Measurements from ENCODE around the gene CDH13. TPM values are rescaled to one million over a fixed set of nuclear protein-coding genes. Genes with fewer than 3 reads are reported as not detected.

The CDH13 gene
- polyA plus RNA-seq, 6 donors from 2014 or later = 0.04 to 0.29 (median 0.19) TPM; not detected in 1

- Mint-ChIP-seq H3K27ac (no peak overlapping the region), H3K36me3 (no peaks in the 10 kb centered on the region), H3K4me1 (no peaks in the 10 kb centered on the region), H3K4me3 (no peak overlapping the region), H3K27me3 (no peaks in the 10 kb centered on the region), H3K9me3 (peaks cover 0 to 2% (median 0%) of the 10 kb centered on the region in 7 donors)
- DNase-seq (no peak), ATAC-seq (ENCODE audit: low read depth in 2 of 2) (no peak)
Measured at GRCh38 chr16:82999711-83000110, 372.9 kb downstream of the CDH13 start.

- Mint-ChIP-seq H3K4me1 (no peaks in the 10 kb centered on the region), H3K27me3 (no peaks in the 10 kb centered on the region), H3K27ac (peak overlapping the region in 1 of 6 donors; percentile 69), H3K36me3 (no peaks in the 10 kb centered on the region), H3K4me3 (no peak overlapping the region), H3K9me3 (peaks cover 0 to 2% (median 0%) of the 10 kb centered on the region in 7 donors)
- ATAC-seq (ENCODE audit: low read depth in 2 of 2) = no peak
- DNase-seq = no peak
Measured at GRCh38 chr16:83002351-83003334, 375.9 kb downstream of the CDH13 start.

GRCh38 chr16:83004868-83005652 lies 378.3 kb downstream of the CDH13 start:
- Mint-ChIP-seq H3K9me3 (peaks cover 0 to 10% (median 0%) of the 10 kb centered on the region in 7 donors), H3K4me1 (no peaks in the 10 kb centered on the region), H3K4me3 (no peak overlapping the region), H3K27me3 (peaks cover 0 to 6% (median 0%) of the 10 kb centered on the region in 3 donors), H3K27ac (no peak overlapping the region), H3K36me3 (no peaks in the 10 kb centered on the region)
- ATAC-seq (ENCODE audit: low read depth in 2 of 2) (no peak), DNase-seq (no peak)

GRCh38 chr16:83005653-83006160 lies 378.9 kb downstream of the CDH13 start:
- H3K9me3 Mint-ChIP-seq = peaks cover 0 to 10% (median 0%) of the 10 kb centered on the region in 7 donors
- no peak overlapping the region for H3K4me3 Mint-ChIP-seq
- ATAC-seq (ENCODE audit: low read depth in 2 of 2) = no peak
- H3K27me3 Mint-ChIP-seq = peaks cover 0 to 6% (median 0%) of the 10 kb centered on the region in 3 donors
- H3K4me1 Mint-ChIP-seq = no peaks in the 10 kb centered on the region
- no peak overlapping the region for H3K27ac Mint-ChIP-seq
- no peak for DNase-seq
- no peaks in the 10 kb centered on the region for H3K36me3 Mint-ChIP-seq

GRCh38 chr16:83010776-83011720 lies 384.3 kb downstream of the CDH13 start:
- no peak overlapping the region for H3K4me3 Mint-ChIP-seq
- H3K27ac Mint-ChIP-seq = no peak overlapping the region
- no peak for DNase-seq
- H3K27me3 Mint-ChIP-seq = peaks cover 0 to 11% (median 0%) of the 10 kb centered on the region in 3 donors
- ATAC-seq (ENCODE audit: low read depth in 2 of 2) = no peak
- H3K4me1 Mint-ChIP-seq = no peaks in the 10 kb centered on the region
- no peaks in the 10 kb centered on the region for H3K36me3 Mint-ChIP-seq
- H3K9me3 Mint-ChIP-seq = peaks cover 0 to 10% (median 0%) of the 10 kb centered on the region in 7 donors

- ATAC-seq (ENCODE audit: low read depth in 2 of 2) = no peak
- Mint-ChIP-seq H3K36me3 (no peaks in the 10 kb centered on the region), H3K27ac (no peak overlapping the region), H3K9me3 (peaks cover 0 to 10% (median 0%) of the 10 kb centered on the region in 7 donors), H3K4me1 (no peaks in the 10 kb centered on the region), H3K27me3 (peaks cover 0 to 11% (median 0%) of the 10 kb centered on the region in 3 donors), H3K4me3 (no peak overlapping the region)
- DNase-seq = no peak
Measured at GRCh38 chr16:83011939-83012338, 385.2 kb downstream of the CDH13 start.

- Mint-ChIP-seq H3K4me1 (no peaks in the 10 kb centered on the region), H3K9me3 (peaks cover 0 to 8% (median 0%) of the 10 kb centered on the region in 7 donors), H3K27me3 (peaks cover 0 to 7% (median 0%) of the 10 kb centered on the region in 3 donors), H3K36me3 (no peaks in the 10 kb centered on the region), H3K27ac (no peak overlapping the region), H3K4me3 (no peak overlapping the region)
- DNase-seq (no peak), ATAC-seq (ENCODE audit: low read depth in 2 of 2) (no peak)
Measured at GRCh38 chr16:83013071-83013470, 386.3 kb downstream of the CDH13 start.

GRCh38 chr16:83019963-83020362 lies 393.2 kb downstream of the CDH13 start:
- Mint-ChIP-seq H3K27me3 (no peaks in the 10 kb centered on the region), H3K4me1 (no peaks in the 10 kb centered on the region), H3K27ac (peak overlapping the region in 1 of 6 donors; percentile 13), H3K4me3 (no peak overlapping the region), H3K9me3 (peaks cover 0 to 3% (median 0%) of the 10 kb centered on the region in 7 donors), H3K36me3 (no peaks in the 10 kb centered on the region)
- DNase-seq = no peak
- no peak for ATAC-seq (ENCODE audit: low read depth in 2 of 2)

GRCh38 chr16:83021045-83021444 lies 394.3 kb downstream of the CDH13 start:
- no peaks in the 10 kb centered on the region for H3K4me1 Mint-ChIP-seq
- no peak overlapping the region for H3K4me3 Mint-ChIP-seq
- ATAC-seq (ENCODE audit: low read depth in 2 of 2) = no peak
- no peak overlapping the region for H3K27ac Mint-ChIP-seq
- peaks cover 0 to 5% (median 0%) of the 10 kb centered on the region in 7 donors for H3K9me3 Mint-ChIP-seq
- no peak for DNase-seq
- no peaks in the 10 kb centered on the region for H3K36me3 Mint-ChIP-seq
- H3K27me3 Mint-ChIP-seq = no peaks in the 10 kb centered on the region

GRCh38 chr16:83021746-83022145 lies 395.0 kb downstream of the CDH13 start:
- peak overlapping the region in 1 of 6 donors; percentile 12 for H3K27ac Mint-ChIP-seq
- H3K4me1 Mint-ChIP-seq = no peaks in the 10 kb centered on the region
- DNase-seq (no peak), ATAC-seq (ENCODE audit: low read depth in 2 of 2) (no peak)
- H3K27me3 Mint-ChIP-seq = no peaks in the 10 kb centered on the region
- no peaks in the 10 kb centered on the region for H3K36me3 Mint-ChIP-seq
- peaks cover 0 to 5% (median 0%) of the 10 kb centered on the region in 7 donors for H3K9me3 Mint-ChIP-seq
- H3K4me3 Mint-ChIP-seq = no peak overlapping the region

- H3K4me3 Mint-ChIP-seq = no peak overlapping the region
- DNase-seq = no peak
- no peaks in the 10 kb centered on the region for H3K4me1 Mint-ChIP-seq
- no peaks in the 10 kb centered on the region for H3K27me3 Mint-ChIP-seq
- H3K27ac Mint-ChIP-seq = no peak overlapping the region
- H3K9me3 Mint-ChIP-seq = peaks cover 0 to 5% (median 1%) of the 10 kb centered on the region in 7 donors
- no peak for ATAC-seq (ENCODE audit: low read depth in 2 of 2)
- H3K36me3 Mint-ChIP-seq = no peaks in the 10 kb centered on the region
Measured at GRCh38 chr16:83023011-83023410, 396.2 kb downstream of the CDH13 start.

- no peak overlapping the region for H3K27ac Mint-ChIP-seq
- no peak overlapping the region for H3K4me3 Mint-ChIP-seq
- DNase-seq (no peak), ATAC-seq (ENCODE audit: low read depth in 2 of 2) (no peak)
- H3K27me3 Mint-ChIP-seq = no peaks in the 10 kb centered on the region
- no peaks in the 10 kb centered on the region for H3K36me3 Mint-ChIP-seq
- peaks cover 0 to 5% (median 1%) of the 10 kb centered on the region in 7 donors for H3K9me3 Mint-ChIP-seq
- no peaks in the 10 kb centered on the region for H3K4me1 Mint-ChIP-seq
Measured at GRCh38 chr16:83023640-83024039, 396.9 kb downstream of the CDH13 start.

Measured in naive B cell (primary cell).